ACC112 (cell line): ENCODE measurements around the gene GCNT3.

Experiments used
- H2AFZ ChIP-seq: fragments of 200-600 bp; sonication (generic); one replicate; pipeline ENCODE4 v1.6.0; 2017; ENCODE audit warnings: antibody characterized with exemption, low read length; ENCODE audit not compliant: unreplicated experiment
- H3K27ac ChIP-seq: fragments of 200-600 bp; sonication (generic); 2 replicates; pipeline ENCODE4 v1.5.1; 2014; ENCODE audit warnings: low read depth, mild to moderate bottlenecking, antibody characterized with exemption, low read length, moderate library complexity
- H3K27me3 ChIP-seq: fragments of 200-600 bp; sonication (generic); 2 replicates; pipeline ENCODE4 v1.6.1; 2014; ENCODE audit warnings: mild to moderate bottlenecking, antibody characterized with exemption, low read length, moderate library complexity, mixed read lengths; ENCODE audit not compliant: insufficient read depth
- H3K36me3 ChIP-seq: fragments of 200-600 bp; sonication (generic); 2 replicates; pipeline ENCODE4 v1.6.1; 2016; ENCODE audit warnings: mild to moderate bottlenecking, antibody characterized with exemption, low read length, moderate library complexity, mixed read lengths; ENCODE audit not compliant: insufficient read depth
- H3K4me1 ChIP-seq: fragments of 200-600 bp; sonication (generic); one replicate; pipeline ENCODE4 v1.6.1; 2016; ENCODE audit warnings: low read length, mixed read lengths; ENCODE audit not compliant: insufficient read depth, unreplicated experiment, control insufficient read depth
- H3K4me3 ChIP-seq: fragments of 200-600 bp; sonication (generic); 2 replicates; pipeline ENCODE4 v1.5.1; 2014; ENCODE audit warnings: mild to moderate bottlenecking, low read depth, low read length
- H3K79me2 ChIP-seq: fragments of 200-600 bp; sonication (generic); one replicate; pipeline ENCODE4 v1.6.0; 2016; ENCODE audit warnings: low read length; ENCODE audit not compliant: control insufficient read depth, unreplicated experiment, insufficient read depth

Gene GCNT3

GRCh38 chr15:59611276-59612260 lies at the start of gene GCNT3:
Gene GCNT3, plus strand, starts transcription at chr15:59611783. Its CDS starts 6,456 bp downstream, at chr15:59618239.
- peaks cover 9% of the 10 kb centered on the region for H3K27me3 ChIP-seq
- H3K4me3 ChIP-seq = peak within 1 kb of the TSS; percentile 1; the same call in 1 of the 2 replicates
- peak within 1 kb of the TSS; percentile 14; the same call in 1 of the 2 replicates for H3K27ac ChIP-seq
- peak within 1 kb of the TSS; percentile 29 for H2AFZ ChIP-seq
- no peaks in the 10 kb centered on the region for H3K36me3 ChIP-seq
- peaks cover 10% of the 10 kb centered on the region for H3K4me1 ChIP-seq
- H3K79me2 ChIP-seq = no peaks in the 10 kb centered on the region

DNA sequence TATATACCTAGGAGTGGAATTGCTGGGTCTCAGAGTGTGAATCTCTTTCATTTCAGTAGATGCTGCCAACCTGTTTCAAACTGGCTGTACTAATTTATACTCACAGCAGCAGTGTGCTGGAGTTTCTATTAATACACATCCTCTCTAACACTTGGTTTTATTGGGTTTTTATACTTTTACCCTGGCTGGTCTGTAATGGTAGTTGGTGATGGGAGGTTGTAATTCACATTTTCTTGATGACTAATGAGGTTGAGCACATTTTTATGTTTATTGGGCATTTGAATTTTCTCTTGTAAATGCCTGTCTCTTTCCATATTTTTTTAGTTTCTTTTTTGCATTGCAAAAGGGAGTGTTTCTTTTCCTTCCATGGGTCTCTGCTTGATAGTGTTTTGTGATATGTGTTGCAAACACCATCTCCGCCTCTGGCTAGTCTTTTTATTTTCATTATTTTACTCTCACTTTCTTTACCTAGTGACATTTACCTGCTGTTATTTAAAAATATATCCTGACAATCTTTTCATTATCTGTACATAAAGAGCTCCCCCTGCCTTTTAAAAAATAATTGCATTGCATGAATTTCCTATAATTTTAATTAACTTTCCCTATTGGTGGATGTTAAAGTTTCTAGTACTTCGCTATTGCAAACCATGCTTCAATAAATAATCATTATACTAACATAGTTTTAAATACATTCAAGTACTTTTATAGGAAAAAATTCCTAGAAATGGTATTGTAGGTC lies 49.0 kb upstream of the GCNT3 start:
- no peak overlapping the region for H3K4me3 ChIP-seq
- H3K27me3 ChIP-seq = no peaks in the 10 kb centered on the region
- H3K36me3 ChIP-seq = no peaks in the 10 kb centered on the region
- peaks cover 9% of the 10 kb centered on the region for H3K4me1 ChIP-seq
- peak overlapping the region; percentile 40 for H2AFZ ChIP-seq
- H3K79me2 ChIP-seq = no peaks in the 10 kb centered on the region
- H3K27ac ChIP-seq = no peak overlapping the region

DNA sequence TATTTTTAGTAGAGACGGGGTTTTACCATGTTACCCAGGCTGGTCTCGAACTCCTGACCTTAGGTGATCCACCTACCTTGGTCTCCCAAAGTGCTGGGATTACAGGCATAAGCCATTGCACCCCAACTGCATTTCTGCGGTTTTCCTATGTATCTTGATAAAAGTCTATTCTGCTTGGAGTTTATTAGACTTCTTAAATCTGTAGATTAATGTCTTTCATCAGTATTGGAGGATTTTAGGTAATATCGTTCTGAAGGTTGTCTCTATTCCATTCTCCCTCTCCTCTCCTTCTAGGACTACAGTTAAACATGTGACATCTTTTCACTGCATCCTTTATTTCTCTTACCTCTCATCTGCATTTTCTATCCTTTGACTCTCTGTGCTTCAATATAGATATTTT lies 46.3 kb upstream of the GCNT3 start:
- no peak overlapping the region for H3K27ac ChIP-seq
- no peaks in the 10 kb centered on the region for H3K36me3 ChIP-seq
- H3K4me3 ChIP-seq = no peak overlapping the region
- no peaks in the 10 kb centered on the region for H3K4me1 ChIP-seq
- H3K27me3 ChIP-seq = no peaks in the 10 kb centered on the region
- H2AFZ ChIP-seq = no peak overlapping the region
- H3K79me2 ChIP-seq = no peaks in the 10 kb centered on the region

GRCh38 chr15:59567324-59567723 lies 44.3 kb upstream of the GCNT3 start:
- no peak overlapping the region for H3K27ac ChIP-seq
- H3K27me3 ChIP-seq = no peaks in the 10 kb centered on the region
- no peak overlapping the region for H2AFZ ChIP-seq
- H3K4me1 ChIP-seq = no peaks in the 10 kb centered on the region
- H3K79me2 ChIP-seq = no peaks in the 10 kb centered on the region
- no peak overlapping the region for H3K4me3 ChIP-seq
- no peaks in the 10 kb centered on the region for H3K36me3 ChIP-seq

- H3K27ac ChIP-seq = no peak overlapping the region
- H2AFZ ChIP-seq = no peak overlapping the region
- no peaks in the 10 kb centered on the region for H3K36me3 ChIP-seq
- no peaks in the 10 kb centered on the region for H3K79me2 ChIP-seq
- H3K4me3 ChIP-seq = no peak overlapping the region
- no peaks in the 10 kb centered on the region for H3K27me3 ChIP-seq
- H3K4me1 ChIP-seq = no peaks in the 10 kb centered on the region
These were observed 42.1 kb upstream of the GCNT3 start for GRCh38 chr15:59569477-59569876.

DNA sequence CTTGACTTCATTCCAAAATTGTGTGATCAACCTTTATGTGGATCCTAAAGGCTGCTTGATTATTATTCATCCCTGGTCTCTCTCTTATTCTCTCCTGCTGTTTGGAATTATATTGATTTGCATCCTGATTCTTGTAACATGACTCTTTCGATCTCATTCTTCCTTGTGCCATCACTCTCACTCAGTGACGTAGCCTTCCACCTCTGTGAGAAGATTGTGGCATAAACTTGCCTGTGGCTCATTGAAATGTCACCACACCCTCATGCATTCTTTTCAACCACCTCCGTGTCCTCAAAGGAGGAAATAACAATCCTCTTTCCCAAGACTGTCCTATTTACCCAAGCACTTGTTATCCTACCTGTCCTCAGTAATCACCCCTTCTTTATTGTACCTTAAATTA lies 41.3 kb upstream of the GCNT3 start:
- no peaks in the 10 kb centered on the region for H3K4me1 ChIP-seq
- no peaks in the 10 kb centered on the region for H3K27me3 ChIP-seq
- no peaks in the 10 kb centered on the region for H3K79me2 ChIP-seq
- no peaks in the 10 kb centered on the region for H3K36me3 ChIP-seq
- no peak overlapping the region for H3K27ac ChIP-seq
- H2AFZ ChIP-seq = no peak overlapping the region
- no peak overlapping the region for H3K4me3 ChIP-seq

- Histone ChIP-seq H3K79me2 (no peaks in the 10 kb centered on the region), H3K36me3 (no peaks in the 10 kb centered on the region), H3K4me3 (no peak overlapping the region), H3K4me1 (no peaks in the 10 kb centered on the region), H3K27ac (no peak overlapping the region), H2AFZ (no peak overlapping the region), H3K27me3 (no peaks in the 10 kb centered on the region)
These were observed 40.0 kb upstream of the GCNT3 start for GRCh38 chr15:59571606-59572005.

GRCh38 chr15:59583088-59583487 lies 28.5 kb upstream of the GCNT3 start:
- H3K79me2 ChIP-seq = no peaks in the 10 kb centered on the region
- no peak overlapping the region for H3K27ac ChIP-seq
- no peaks in the 10 kb centered on the region for H3K36me3 ChIP-seq
- no peak overlapping the region for H3K4me3 ChIP-seq
- H2AFZ ChIP-seq = no peak overlapping the region
- H3K27me3 ChIP-seq = peaks cover 9% of the 10 kb centered on the region; the same call in 1 of the 2 replicates
- no peaks in the 10 kb centered on the region for H3K4me1 ChIP-seq

DNA sequence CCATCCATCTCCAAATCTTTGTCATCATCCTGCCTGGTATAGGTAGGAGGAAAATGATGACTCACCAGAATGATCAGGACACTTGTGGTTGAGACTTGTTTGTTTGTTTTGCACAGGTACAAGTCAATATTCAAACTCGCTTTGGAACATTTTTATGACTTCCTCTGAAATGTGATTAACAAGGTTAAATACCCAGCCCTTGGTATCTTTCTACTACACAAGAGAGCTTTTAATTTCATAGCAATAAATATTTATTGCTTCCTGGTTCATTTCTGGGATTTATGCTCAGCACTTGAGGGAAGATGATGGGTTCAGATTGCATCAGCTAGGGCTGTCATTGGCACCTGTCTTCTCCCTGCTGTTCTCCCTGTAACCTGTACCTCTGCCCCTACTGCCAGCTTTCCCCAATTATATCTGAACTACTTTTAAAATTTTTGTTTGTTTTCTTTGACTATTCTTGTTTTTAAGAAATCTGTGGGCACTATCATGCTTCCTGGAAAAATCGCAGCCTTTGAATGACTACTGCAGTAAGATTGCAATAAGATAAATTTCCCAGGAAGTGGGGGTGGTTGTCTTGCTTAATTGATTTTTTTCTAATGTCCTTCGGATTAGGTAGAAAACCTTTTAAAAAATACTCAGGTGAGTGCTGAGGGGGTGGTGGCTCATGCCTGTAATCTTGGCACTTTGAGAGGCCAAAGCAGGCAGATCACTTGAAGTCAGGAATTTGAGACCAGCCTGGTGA lies 24.3 kb upstream of the GCNT3 start:
- no peaks in the 10 kb centered on the region for H3K27me3 ChIP-seq
- no peak overlapping the region for H3K4me3 ChIP-seq
- no peaks in the 10 kb centered on the region for H3K36me3 ChIP-seq
- no peaks in the 10 kb centered on the region for H3K4me1 ChIP-seq
- H3K79me2 ChIP-seq = no peaks in the 10 kb centered on the region
- H3K27ac ChIP-seq = no peak overlapping the region
- H2AFZ ChIP-seq = no peak overlapping the region

- H3K27ac ChIP-seq = no peak overlapping the region
- H3K4me3 ChIP-seq = no peak overlapping the region
- H3K27me3 ChIP-seq = no peaks in the 10 kb centered on the region
- no peak overlapping the region for H2AFZ ChIP-seq
- H3K4me1 ChIP-seq = peaks cover 6% of the 10 kb centered on the region
- H3K36me3 ChIP-seq = no peaks in the 10 kb centered on the region
- no peaks in the 10 kb centered on the region for H3K79me2 ChIP-seq
These were observed 21.6 kb upstream of the GCNT3 start for GRCh38 chr15:59590027-59590426.
